ENCODE measurements around the gene NPAT. TPM values are rescaled to one million over a fixed set of nuclear protein-coding genes. Genes with fewer than 3 reads are reported as not detected.
"Not testable (repeated sequence)": the region's sequence is repeated elsewhere in the genome, so short reads cannot be mapped to it uniquely, and the experiment has no call there.

The NPAT gene
- total and polyA plus RNA-seq, 12 donors: 2.2 to 32.7 (median 14.2) TPM

GRCh38 chr11:108193725-108194124 is 28.7 kb downstream of the NPAT start:
- TF ChIP-seq CTCF (IDR thresholded peaks at IDR 0.05) (no peak), POLR2A (IDR thresholded peaks at IDR 0.05) (no peak)
- DNase-seq: no peak
- Histone ChIP-seq H3K4me1 (replicated peaks in 1 of 2) (no peaks in the 10 kb centered on the region), H3K4me3 (no peak overlapping the region), H3K27me3 (no peaks in the 10 kb centered on the region), H3K27ac (no peak overlapping the region), H3K36me3 (replicated peaks in 1 of 2) (peaks cover 0 to 27% of the 10 kb centered on the region in 2 donors), H3K9me3 (replicated peaks in 1 of 3) (no peaks in the 10 kb centered on the region)
- intact Hi-C loops (cut with DNase I): no loop called here

- intact Hi-C loops (cut with DNase I): no loop called here
- Histone ChIP-seq H3K4me1 (replicated peaks in 1 of 2) (no peaks in the 10 kb centered on the region), H3K9me3 (replicated peaks in 1 of 3) (no peaks in the 10 kb centered on the region), H3K27me3 (no peaks in the 10 kb centered on the region), H3K27ac (no peak overlapping the region), H3K36me3 (replicated peaks in 1 of 2) (peaks cover 0 to 36% of the 10 kb centered on the region in 2 donors), H3K4me3 (no peak overlapping the region)
- WGBS, 4 donors: 77 to 94% (median 86%) methylated on average over 5 of the region's 5 CpGs
- no peak for TF ChIP-seq CTCF (IDR thresholded peaks at IDR 0.05)
- TF ChIP-seq POLR2A (IDR thresholded peaks at IDR 0.05): no peak
- no peak for DNase-seq
Measured at GRCh38 chr11:108177570-108177969, 44.9 kb downstream of the NPAT start.

GRCh38 chr11:108170184-108170583 is 52.3 kb downstream of the NPAT start:
- Histone ChIP-seq H3K27ac (peak overlapping the region in 1 of 5 donors; percentile 2), H3K36me3 (replicated peaks in 1 of 2) (peaks cover 0 to 32% of the 10 kb centered on the region in 2 donors)

GRCh38 chr11:108167624-108168023 is 54.8 kb downstream of the NPAT start:
- Histone ChIP-seq H3K4me3 (no peak overlapping the region), H3K27ac (no peak overlapping the region), H3K36me3 (replicated peaks in 1 of 2) (peaks cover 0 to 29% of the 10 kb centered on the region in 2 donors), H3K9me3 (replicated peaks in 1 of 3) (no peaks in the 10 kb centered on the region), H3K27me3 (no peaks in the 10 kb centered on the region), H3K4me1 (replicated peaks in 1 of 2) (no peaks in the 10 kb centered on the region)
- intact Hi-C loops (cut with DNase I): no loop called here
- TF ChIP-seq POLR2A (IDR thresholded peaks at IDR 0.05): no peak
- TF ChIP-seq CTCF (IDR thresholded peaks at IDR 0.05): no peak
- DNase-seq: no peak

More at GRCh38 chr11:108170184-108170583, 52.3 kb downstream of the NPAT start:
- Histone ChIP-seq H3K4me3 (peak overlapping the region in 1 of 4 donors; percentile 43), H3K9me3 (replicated peaks in 1 of 3) (no peaks in the 10 kb centered on the region), H3K27me3 (no peaks in the 10 kb centered on the region), H3K4me1 (replicated peaks in 1 of 2) (no peaks in the 10 kb centered on the region)
- no peak for DNase-seq
- WGBS, 4 donors: 63 to 73% (median 68%) methylated on average over 2 of the region's 2 CpGs
- TF ChIP-seq POLR2A (IDR thresholded peaks at IDR 0.05): no peak
- no peak for TF ChIP-seq CTCF (IDR thresholded peaks at IDR 0.05)
- intact Hi-C loops (cut with DNase I): no loop called here

- 81 to 89% (median 86%) methylated on average over 6 of the region's 6 CpGs for WGBS, 4 donors
- H3K27ac ChIP-seq; H3K27me3 ChIP-seq; intact Hi-C loops (cut with DNase I); H3K9me3 ChIP-seq (replicated peaks in 1 of 3); H3K4me3 ChIP-seq; DNase-seq; H3K4me1 ChIP-seq (replicated peaks in 1 of 2): not testable (repeated sequence)
- peaks cover 0 to 52% of the 10 kb centered on the region in 2 donors for H3K36me3 ChIP-seq (replicated peaks in 1 of 2)
Measured at GRCh38 chr11:108162878-108163277, 59.6 kb downstream of the NPAT start.
